ENCODE measurements around the gene OTOS. TPM values are rescaled to one million over a fixed set of nuclear protein-coding genes. Genes with fewer than 3 reads are reported as not detected.

The OTOS gene
- total RNA-seq, 4 donors from 2014 or later, result not detected

DNA sequence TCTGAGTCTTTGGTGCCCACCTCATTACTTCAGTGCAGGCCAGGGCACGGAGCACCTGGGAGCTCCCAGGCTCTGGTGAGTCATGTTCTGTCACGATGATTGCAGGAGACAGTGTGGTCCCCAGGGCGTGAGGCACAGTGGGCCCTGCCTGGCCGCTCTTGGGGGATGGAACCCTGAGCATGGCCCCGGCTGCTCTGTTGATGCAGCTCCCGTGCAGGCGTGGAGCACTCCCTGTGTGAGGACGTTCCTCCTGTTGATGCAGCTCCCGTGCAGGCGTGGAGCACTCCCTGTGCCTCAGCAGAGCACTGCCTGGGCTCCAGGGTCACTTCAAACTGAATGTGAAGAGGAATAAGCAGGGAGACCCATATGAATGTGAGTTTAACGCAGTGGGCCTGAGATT lies 34.5 kb downstream of the OTOS start:
- Histone ChIP-seq H3K36me3 (no peaks in the 10 kb centered on the region), H3K4me3 (no peak overlapping the region), H3K9me3 (no peaks in the 10 kb centered on the region), H3K27ac (no peak overlapping the region), H3K4me1 (no peaks in the 10 kb centered on the region), H3K27me3 (peaks cover 48% of the 10 kb centered on the region)
- 86% methylated on average over 1 of the region's 11 CpGs for WGBS
- TF ChIP-seq POLR2AphosphoS5 (IDR thresholded peaks at IDR 0.05) (no peak), EP300 (IDR thresholded peaks at IDR 0.05) (no peak), POLR2A (IDR thresholded peaks at IDR 0.05) (no peak)
- TF ChIP-seq, protein P1, sequence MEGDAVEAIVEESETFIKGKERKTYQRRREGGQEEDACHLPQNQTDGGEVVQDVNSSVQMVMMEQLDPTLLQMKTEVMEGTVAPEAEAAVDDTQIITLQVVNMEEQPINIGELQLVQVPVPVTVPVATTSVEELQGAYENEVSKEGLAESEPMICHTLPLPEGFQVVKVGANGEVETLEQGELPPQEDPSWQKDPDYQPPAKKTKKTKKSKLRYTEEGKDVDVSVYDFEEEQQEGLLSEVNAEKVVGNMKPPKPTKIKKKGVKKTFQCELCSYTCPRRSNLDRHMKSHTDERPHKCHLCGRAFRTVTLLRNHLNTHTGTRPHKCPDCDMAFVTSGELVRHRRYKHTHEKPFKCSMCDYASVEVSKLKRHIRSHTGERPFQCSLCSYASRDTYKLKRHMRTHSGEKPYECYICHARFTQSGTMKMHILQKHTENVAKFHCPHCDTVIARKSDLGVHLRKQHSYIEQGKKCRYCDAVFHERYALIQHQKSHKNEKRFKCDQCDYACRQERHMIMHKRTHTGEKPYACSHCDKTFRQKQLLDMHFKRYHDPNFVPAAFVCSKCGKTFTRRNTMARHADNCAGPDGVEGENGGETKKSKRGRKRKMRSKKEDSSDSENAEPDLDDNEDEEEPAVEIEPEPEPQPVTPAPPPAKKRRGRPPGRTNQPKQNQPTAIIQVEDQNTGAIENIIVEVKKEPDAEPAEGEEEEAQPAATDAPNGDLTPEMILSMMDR (IDR thresholded peaks at IDR 0.05), result no peak
- DNase-seq (ENCODE audit: low spot score in 2 of 2), result no peak

DNA sequence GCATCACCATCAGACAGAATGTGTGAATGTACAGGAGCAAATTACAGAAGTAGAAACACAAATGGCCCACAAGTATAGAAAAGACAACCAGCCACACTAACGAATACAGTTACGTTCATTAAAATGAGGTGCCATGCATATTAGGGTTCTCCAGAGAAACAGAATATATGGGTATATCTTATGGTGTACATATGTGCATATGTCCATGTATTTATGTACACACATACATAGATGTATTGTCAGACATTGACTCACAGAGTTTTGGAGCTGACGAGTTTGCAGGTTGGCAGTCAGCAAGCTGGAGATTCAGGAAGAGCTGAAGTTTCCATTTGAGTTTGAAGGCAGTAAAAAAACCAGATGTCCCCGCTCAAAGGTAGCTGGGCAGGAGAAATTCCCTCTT lies 37.3 kb downstream of the OTOS start:
- H3K4me1 ChIP-seq, result no peaks in the 10 kb centered on the region
- no peaks in the 10 kb centered on the region for H3K9me3 ChIP-seq
- no peak overlapping the region for H3K4me3 ChIP-seq
- H3K36me3 ChIP-seq, result no peaks in the 10 kb centered on the region
- H3K27me3 ChIP-seq, result peaks cover 42% of the 10 kb centered on the region
- WGBS, result 77% methylated on average over 4 of the region's 4 CpGs
- no peak overlapping the region for H3K27ac ChIP-seq
- TF ChIP-seq POLR2A (IDR thresholded peaks at IDR 0.05) (no peak), EP300 (IDR thresholded peaks at IDR 0.05) (no peak), POLR2AphosphoS5 (IDR thresholded peaks at IDR 0.05) (no peak)
- TF ChIP-seq, protein P1 (IDR thresholded peaks at IDR 0.05), result no peak
- DNase-seq (ENCODE audit: low spot score in 2 of 2), result no peak

DNA sequence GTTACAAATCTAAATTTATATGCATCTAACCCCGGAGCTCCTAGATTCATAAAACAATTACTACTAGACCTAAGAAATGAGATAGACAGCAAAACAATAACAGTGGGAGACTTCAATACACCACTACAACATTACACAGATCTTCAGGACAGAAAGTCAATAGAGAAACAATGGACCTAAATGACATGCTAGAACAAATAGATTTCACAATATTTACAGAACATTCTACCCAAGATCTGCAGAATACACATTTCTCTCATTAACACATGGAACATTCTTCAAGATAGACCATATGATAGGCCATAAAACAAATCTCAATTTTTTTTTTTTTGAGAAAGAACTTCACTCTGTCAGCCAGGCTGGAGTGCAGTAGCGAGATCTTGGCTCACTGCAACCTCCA lies 42.1 kb downstream of the OTOS start:
- TF ChIP-seq POLR2AphosphoS5 (IDR thresholded peaks at IDR 0.05), result no peak
- TF ChIP-seq POLR2A (IDR thresholded peaks at IDR 0.05), result no peak

DNA sequence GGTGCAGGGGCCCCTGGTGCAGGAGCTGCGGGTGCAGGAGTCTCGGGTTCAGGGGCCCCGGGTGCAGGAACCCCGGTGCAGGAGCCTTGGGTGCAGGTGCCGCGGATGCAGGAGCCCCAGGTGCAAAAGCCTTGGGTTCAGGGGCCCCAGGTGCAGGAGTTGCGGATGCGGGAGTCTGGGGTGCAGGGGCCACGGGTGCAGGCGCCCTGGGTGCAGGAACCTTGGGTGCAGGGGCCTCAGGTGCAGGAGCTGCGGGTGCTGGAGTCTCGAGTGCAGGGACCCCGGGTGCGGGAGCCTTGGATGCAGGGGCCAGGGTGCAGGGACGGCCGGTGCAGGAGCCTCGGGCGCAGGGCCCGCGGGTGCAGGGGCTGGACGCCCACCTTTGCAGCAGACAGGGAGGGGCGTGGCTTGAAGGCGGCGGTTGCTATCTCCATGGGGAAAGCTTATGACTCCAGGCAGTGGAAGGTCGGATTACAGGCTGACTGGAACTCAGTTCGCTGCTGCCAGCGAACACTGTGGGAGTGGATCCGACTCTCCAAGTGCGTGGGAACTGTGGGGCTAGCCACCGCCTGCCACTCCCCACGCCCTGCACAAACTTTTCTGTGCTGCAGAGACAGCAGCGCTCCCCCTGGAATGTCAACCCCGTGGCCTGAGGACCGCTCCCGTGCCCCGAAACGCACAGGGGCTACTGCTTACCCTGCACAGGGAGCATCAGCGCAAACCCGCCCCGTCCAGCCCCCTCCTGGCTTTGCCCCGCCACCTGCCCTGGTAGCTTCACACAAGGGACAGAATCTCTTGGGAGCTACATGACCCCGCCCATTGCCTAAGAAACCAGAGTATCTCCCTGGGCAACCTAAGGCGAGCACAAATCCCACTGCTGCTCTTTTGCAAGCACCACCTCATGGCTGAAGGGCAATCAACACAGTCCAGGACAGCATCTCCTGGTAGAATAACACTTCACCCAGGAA lies 44.6 kb downstream of the OTOS start:
- Histone ChIP-seq H3K4me1 (peaks cover 6% of the 10 kb centered on the region), H3K27ac (no peak overlapping the region), H3K9me3 (no peaks in the 10 kb centered on the region), H3K36me3 (no peaks in the 10 kb centered on the region), H3K4me3 (no peak overlapping the region), H3K27me3 (peaks cover 60% of the 10 kb centered on the region)
- TF ChIP-seq POLR2A (IDR thresholded peaks at IDR 0.05) (no peak), POLR2AphosphoS5 (IDR thresholded peaks at IDR 0.05) (no peak), EP300 (IDR thresholded peaks at IDR 0.05) (no peak)
- TF ChIP-seq, protein P1 (IDR thresholded peaks at IDR 0.05), result no peak
- 5% methylated on average over 32 of the region's 43 CpGs for WGBS
- DNase-seq (ENCODE audit: low spot score in 2 of 2), result no peak

More for the DNA sequence above, 42.1 kb downstream of the OTOS start:
- H3K4me3 ChIP-seq, result no peak overlapping the region
- peaks cover 6% of the 10 kb centered on the region for H3K4me1 ChIP-seq
- no peak overlapping the region for H3K27ac ChIP-seq
- no peaks in the 10 kb centered on the region for H3K36me3 ChIP-seq
- no peaks in the 10 kb centered on the region for H3K9me3 ChIP-seq
- peaks cover 65% of the 10 kb centered on the region for H3K27me3 ChIP-seq
- WGBS, result 86% methylated on average over 2 of the region's 2 CpGs
- no peak for DNase-seq (ENCODE audit: low spot score in 2 of 2)

DNA sequence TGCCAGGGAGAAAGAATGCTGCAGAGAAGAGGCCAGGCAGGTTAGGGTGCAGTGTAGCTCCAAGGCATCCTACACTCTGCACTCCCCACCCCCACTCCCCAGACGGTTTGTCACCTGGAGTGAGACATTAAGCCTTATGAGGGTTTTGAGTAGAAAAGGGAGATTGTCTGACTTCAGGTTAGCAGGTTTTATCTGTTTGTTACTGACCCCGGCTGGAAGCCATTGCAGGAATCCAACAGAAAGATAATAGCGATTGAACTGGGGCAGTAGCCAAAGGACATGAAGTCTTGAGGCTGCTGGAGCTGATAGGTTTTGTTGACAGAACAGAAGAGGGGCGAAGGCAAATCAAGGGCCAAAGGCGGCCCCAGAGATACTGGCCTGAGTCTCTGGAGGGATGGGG lies 51.2 kb downstream of the OTOS start:
- TF ChIP-seq POLR2AphosphoS5 (IDR thresholded peaks at IDR 0.05) (no peak), POLR2A (IDR thresholded peaks at IDR 0.05) (no peak), EP300 (IDR thresholded peaks at IDR 0.05) (no peak)
- TF ChIP-seq, protein P1 (IDR thresholded peaks at IDR 0.05), result no peak
- peaks cover 8% of the 10 kb centered on the region for H3K9me3 ChIP-seq

More for the DNA sequence above, 51.2 kb downstream of the OTOS start:
- WGBS, result 62% methylated on average over 5 of the region's 5 CpGs
- no peaks in the 10 kb centered on the region for H3K4me1 ChIP-seq
- no peaks in the 10 kb centered on the region for H3K36me3 ChIP-seq
- no peak for DNase-seq (ENCODE audit: low spot score in 2 of 2)
- H3K27ac ChIP-seq, result no peak overlapping the region
- H3K27me3 ChIP-seq, result peaks cover 18% of the 10 kb centered on the region
- no peak overlapping the region for H3K4me3 ChIP-seq

Other genes with a start within 250 kb of the OTOS start
- gene NDUFA10, start 115.3 kb downstream of the OTOS start, total RNA-seq, result 100 to 1,000 TPM in 3 of 4 donors, 10 to 100 TPM in 1; 95.2 to 179 (median 165) TPM
- not detected for gene OR6B2, start 110.2 kb downstream of the OTOS start, total RNA-seq
- gene OR6B3, start 87.1 kb downstream of the OTOS start, total RNA-seq, result not detected
- gene COPS9, start 4.4 kb downstream of the OTOS start, total RNA-seq, result 100 to 1,000 TPM in 3 of 4 donors, 10 to 100 TPM in 1; 30.6 to 178 (median 143) TPM